HFFc6 (cell line): ENCODE data around the gene KLC3. TPM values are rescaled to one million over a fixed set of nuclear protein-coding genes. Genes with fewer than 3 reads are reported as not detected.

Source experiments
- DNase-seq: peaks from one replicate; pipeline ENCODE4 v3.0.0-alpha.2; 2018
- H3K27ac Mint-ChIP-seq: 2 replicates; pipeline ENCODE4 v1.8.0; 2020; ENCODE audit warnings: mild to moderate bottlenecking, mixed read lengths
- H3K27me3 Mint-ChIP-seq: 2 replicates; pipeline ENCODE4 v1.8.0; 2021; ENCODE audit warnings: mild to moderate bottlenecking, moderate library complexity, mixed read lengths; ENCODE audit not compliant: insufficient read depth
- H3K36me3 Mint-ChIP-seq: 2 replicates; pipeline ENCODE4 v1.8.0; 2021; ENCODE audit warnings: low read depth, mixed read lengths
- H3K4me1 Mint-ChIP-seq: 2 replicates; pipeline ENCODE4 v1.8.0; 2020; ENCODE audit warnings: low read depth, mixed read lengths
- H3K4me3 Mint-ChIP-seq: 2 replicates; pipeline ENCODE4 v1.8.0; 2020; ENCODE audit warnings: mild to moderate bottlenecking, moderate library complexity, mixed read lengths
- H3K9me3 Mint-ChIP-seq: 2 replicates; pipeline ENCODE4 v1.8.0; 2020; ENCODE audit warnings: mild to moderate bottlenecking, mixed read lengths
- CTCF ChIP-seq: fragments of 200-600 bp; sonication (generic); IDR thresholded peaks from 2 replicates; pipeline ENCODE4 v1.5.0; 2021; ENCODE audit warnings: antibody characterized with exemption, mild to moderate bottlenecking
- total RNA-seq, 6 experiments: library from RNA; stranded (reverse); fragmentation: NEBNext Ultra II Directional; extraction: Animal tissue kit (Norgen Biotek cat#: 25700); gene quantifications; 2 replicates in 1 of 6; 3 replicates in 5 of 6; pipeline ENCODE4 v1.2.3, GENCODE V29; 2021

Gene KLC3
- total RNA-seq, 6 experiments from 2014 or later = not detected

DNA sequence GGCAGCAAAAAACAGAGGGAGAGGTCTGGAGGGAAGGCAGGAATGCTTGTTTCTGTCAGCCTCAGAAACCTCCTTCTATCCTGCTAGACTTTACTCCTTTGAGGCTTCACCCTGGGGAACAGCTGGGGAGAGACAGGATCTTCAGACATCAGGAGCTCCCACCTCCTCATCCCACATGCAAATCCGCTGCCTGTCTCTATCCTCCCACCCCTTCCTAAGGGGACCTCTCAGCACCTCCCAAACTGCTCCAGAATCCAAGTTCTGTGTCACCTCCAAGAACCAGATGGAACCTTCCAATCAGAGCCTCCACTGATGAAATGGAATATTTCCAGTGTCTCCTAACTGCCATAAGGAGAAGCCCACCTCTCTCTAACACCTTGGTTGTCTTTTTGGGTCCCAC is 39.6 kb downstream of the KLC3 start:
- no peaks in the 10 kb centered on the region; the same call in 1 of the 2 replicates for H3K36me3 Mint-ChIP-seq
- no peak for TF ChIP-seq CTCF
- peak overlapping the region; percentile 83 for H3K27ac Mint-ChIP-seq

DNA sequence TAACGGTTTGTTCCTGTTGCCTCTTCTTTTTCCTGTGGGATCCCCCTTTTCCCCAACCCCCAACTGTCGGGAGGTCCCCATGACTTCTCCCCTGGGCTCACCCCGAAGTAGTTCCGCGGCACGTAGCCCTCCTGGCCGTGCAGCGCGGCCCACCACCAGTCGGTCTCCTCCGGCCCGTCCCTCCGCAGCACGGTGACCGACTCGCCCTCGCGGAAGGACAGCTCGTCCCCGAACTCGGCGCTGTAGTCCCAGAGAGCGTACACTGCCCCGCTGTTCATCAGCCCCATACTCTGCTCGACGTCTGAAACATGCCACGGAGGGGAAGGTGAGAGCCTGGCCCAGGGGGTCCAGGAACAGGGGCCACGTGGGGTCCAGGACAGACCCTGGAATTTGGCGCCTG is 41.9 kb downstream of the KLC3 start:
- no peak for TF ChIP-seq CTCF
- Mint-ChIP-seq H3K27me3 (peaks cover 1% of the 10 kb centered on the region; the same call in 1 of the 2 replicates), H3K36me3 (no peaks in the 10 kb centered on the region), H3K9me3 (no peaks in the 10 kb centered on the region), H3K27ac (no peak overlapping the region), H3K4me3 (no peak overlapping the region), H3K4me1 (peaks cover 26% of the 10 kb centered on the region)
- no peak for DNase-seq

More for the DNA sequence above, 39.6 kb downstream of the KLC3 start:
- H3K27me3 Mint-ChIP-seq = peaks cover 5% of the 10 kb centered on the region
- peaks cover 35% of the 10 kb centered on the region for H3K4me1 Mint-ChIP-seq
- H3K9me3 Mint-ChIP-seq = no peaks in the 10 kb centered on the region
- H3K4me3 Mint-ChIP-seq = no peak overlapping the region
- DNase-seq = no peak

DNA sequence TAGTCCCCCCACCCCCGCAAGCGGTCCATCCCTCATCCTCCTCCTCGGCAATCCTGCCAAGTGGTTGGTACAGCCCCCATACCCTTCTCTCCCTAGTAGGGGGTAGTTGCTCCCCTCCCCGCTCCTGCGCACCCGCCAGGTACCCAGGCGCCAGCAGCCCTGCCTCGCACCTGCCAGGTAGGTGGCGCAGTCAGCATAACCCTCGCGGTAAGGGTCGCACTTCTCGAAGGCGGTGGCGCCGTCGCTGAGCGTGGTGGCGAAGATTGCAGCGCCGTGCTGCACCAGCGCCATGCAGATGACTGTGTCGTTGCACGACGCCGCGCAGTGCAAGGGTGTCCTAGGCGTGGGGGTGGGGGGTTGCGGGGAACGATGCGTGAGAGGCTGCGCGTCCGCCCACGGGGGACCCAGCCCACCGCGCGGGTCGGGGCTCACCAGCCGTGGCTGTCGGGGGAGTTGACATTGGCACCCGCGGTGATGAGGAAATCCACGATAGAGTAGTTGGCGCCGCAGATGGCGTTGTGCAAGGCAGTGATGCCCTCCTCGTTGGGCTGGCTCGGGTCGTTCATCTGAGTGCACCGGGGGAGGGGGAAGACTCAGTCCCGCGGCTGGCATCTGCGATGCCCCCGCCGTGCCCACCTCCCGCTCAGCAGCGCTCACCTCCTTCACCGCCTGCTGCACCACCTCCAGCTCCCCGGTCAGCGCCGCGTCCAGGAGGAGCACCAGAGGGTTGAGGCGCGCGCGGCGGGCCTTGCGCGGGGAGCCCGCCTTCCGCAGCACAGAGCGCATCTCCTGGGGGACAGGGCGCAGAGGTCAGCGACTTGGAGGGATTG is 45.1 kb downstream of the KLC3 start:
- no peak overlapping the region for H3K27ac Mint-ChIP-seq
- no peaks in the 10 kb centered on the region for H3K36me3 Mint-ChIP-seq
- DNase-seq = no peak
- H3K9me3 Mint-ChIP-seq = no peaks in the 10 kb centered on the region
- H3K27me3 Mint-ChIP-seq = no peaks in the 10 kb centered on the region
- TF ChIP-seq CTCF = no peak
- peaks cover 5% of the 10 kb centered on the region; the same call in 1 of the 2 replicates for H3K4me1 Mint-ChIP-seq
- no peak overlapping the region for H3K4me3 Mint-ChIP-seq

DNA sequence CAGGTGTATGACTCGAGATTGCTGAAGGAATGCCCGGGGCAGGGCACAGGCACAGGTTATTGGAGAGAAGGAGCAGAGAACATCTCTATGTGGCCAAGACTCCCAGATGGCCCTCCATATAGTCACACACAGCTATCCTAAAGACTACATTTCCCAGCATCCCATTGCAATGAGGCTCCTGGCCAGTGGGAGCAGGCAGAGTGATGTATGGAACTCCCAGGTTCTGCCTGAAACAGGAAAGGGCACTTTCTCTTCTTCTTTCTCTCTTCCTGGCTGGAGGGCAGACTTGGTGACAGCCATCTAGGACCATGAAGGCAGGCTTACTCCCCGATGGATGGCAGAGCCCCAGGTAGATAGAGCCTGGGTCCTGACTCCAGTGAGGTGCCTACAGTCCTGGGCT is 50.8 kb downstream of the KLC3 start:
- no peak for DNase-seq
- Mint-ChIP-seq H3K9me3 (no peaks in the 10 kb centered on the region), H3K27ac (no peak overlapping the region), H3K4me3 (no peak overlapping the region), H3K36me3 (no peaks in the 10 kb centered on the region), H3K4me1 (peaks cover 6% of the 10 kb centered on the region; the same call in 1 of the 2 replicates), H3K27me3 (no peaks in the 10 kb centered on the region; the same call in 1 of the 2 replicates)
- TF ChIP-seq CTCF = no peak

DNA sequence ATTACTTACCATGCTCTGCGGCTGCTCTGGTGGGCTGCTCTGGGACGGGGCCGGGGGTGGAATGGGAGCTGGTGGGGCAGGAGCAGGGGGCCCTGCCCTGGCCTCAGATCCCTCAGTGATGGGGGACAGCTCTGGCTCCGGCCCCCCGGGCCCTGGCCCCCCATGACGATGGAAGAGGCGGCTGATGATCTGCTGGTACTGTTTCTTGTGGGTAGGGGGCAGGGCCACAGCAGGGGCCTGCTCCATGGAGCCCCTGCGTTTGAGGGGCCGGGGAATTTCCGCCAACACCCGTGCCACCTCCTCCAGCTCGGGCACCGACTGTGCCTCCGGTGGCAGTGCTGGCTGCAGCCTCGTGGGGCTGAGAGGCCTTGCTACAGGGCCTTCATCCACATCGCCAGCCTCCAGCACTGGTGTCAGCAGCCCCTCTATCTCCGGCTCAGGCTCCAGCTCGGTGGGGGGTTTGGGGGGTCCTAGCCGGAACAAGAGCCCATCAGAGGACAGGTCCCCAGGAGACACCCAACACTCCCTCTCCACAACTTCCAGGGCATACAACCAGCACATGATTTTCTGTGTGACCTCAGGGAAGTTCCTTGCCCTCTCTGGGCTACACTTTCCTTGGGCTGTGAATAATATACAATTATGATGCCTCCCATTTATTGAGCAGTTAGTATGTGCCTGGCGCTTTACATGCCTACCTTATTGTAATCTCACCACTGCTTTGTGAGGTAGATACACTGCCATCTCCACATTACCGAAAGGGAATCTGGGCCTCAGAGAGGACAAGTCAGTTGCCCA is 51.5 kb downstream of the KLC3 start:
- 0 out of 2 replicates have a peak, but pooled peaks cover 4% of the 10 kb centered on the region for H3K4me1 Mint-ChIP-seq
- no peak for DNase-seq
- no peak overlapping the region for H3K4me3 Mint-ChIP-seq
- H3K27ac Mint-ChIP-seq = no peak overlapping the region
- no peaks in the 10 kb centered on the region for H3K36me3 Mint-ChIP-seq
- TF ChIP-seq CTCF = no peak
- H3K27me3 Mint-ChIP-seq = no peaks in the 10 kb centered on the region; the same call in 1 of the 2 replicates
- no peaks in the 10 kb centered on the region for H3K9me3 Mint-ChIP-seq
